Measurements from ENCODE around the gene PRPF6.

The PRPF6 gene

DNA sequence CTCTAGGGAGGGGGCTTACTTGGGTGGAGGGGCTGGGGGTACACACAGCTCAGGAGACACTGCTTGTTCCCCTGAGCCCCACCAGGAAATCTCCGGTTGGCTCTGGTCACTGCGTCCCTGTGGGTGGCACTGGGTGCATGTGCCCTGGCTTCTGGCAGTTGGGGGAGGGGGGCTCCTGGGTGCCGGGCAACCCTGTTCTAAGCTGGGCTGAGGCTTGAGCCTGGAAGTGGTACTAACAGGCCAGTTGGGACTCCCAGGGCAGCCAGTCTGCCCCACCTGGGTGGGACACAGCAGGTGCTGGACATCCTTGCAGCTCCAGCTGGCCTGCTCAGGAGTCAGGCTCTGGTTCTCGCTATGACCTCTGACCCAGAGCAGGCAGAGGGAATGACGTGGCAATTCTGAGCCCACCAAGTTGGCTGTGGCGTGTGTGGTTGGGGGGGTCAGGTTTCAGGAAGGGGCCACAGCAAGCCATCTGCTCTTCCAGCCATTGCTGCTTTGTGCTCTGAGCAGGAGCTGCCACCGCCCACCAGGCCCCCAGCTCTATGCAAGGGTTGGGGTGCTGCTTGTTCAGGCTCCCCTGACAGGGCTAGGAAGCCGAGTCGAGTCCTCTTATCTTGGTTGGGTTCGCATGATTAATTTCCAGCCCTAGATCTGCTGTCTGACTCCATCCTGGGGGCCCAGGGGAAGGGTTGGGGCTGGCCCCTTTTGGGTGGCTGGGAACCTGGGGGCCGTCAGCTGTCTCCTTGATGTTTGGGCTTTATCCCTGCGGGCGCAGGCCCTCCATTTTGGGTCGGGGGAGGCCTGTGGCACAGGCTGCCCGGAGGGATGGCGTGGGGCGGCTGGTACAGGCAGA is 55.6 kb downstream of the PRPF6 start:
- DNase-seq, result no peak

DNA sequence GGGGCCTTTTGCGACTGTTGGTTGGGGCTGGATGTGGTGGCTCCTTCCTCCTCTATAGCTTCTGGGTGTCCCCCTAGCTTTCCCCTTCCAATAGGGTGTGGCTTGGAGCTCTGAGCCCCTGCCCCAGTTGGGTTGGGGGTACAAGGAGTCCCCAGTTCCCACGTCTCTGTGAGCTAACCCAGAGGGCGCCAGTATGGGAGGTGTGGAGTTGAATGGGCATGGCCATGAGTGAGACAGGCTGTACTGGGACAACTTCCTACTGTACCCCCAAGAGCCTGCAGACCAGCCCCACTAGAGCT is 56.2 kb downstream of the PRPF6 start:
- no peak for DNase-seq

- no peak for DNase-seq
These were observed 56.7 kb downstream of the PRPF6 start for GRCh38 chr20:64037498-64038213.

- no peak for DNase-seq
These were observed 57.3 kb downstream of the PRPF6 start for GRCh38 chr20:64038224-64038564.

GRCh38 chr20:64038565-64039292 is 57.8 kb downstream of the PRPF6 start:
- DNase-seq, result peak; percentile 42

DNA sequence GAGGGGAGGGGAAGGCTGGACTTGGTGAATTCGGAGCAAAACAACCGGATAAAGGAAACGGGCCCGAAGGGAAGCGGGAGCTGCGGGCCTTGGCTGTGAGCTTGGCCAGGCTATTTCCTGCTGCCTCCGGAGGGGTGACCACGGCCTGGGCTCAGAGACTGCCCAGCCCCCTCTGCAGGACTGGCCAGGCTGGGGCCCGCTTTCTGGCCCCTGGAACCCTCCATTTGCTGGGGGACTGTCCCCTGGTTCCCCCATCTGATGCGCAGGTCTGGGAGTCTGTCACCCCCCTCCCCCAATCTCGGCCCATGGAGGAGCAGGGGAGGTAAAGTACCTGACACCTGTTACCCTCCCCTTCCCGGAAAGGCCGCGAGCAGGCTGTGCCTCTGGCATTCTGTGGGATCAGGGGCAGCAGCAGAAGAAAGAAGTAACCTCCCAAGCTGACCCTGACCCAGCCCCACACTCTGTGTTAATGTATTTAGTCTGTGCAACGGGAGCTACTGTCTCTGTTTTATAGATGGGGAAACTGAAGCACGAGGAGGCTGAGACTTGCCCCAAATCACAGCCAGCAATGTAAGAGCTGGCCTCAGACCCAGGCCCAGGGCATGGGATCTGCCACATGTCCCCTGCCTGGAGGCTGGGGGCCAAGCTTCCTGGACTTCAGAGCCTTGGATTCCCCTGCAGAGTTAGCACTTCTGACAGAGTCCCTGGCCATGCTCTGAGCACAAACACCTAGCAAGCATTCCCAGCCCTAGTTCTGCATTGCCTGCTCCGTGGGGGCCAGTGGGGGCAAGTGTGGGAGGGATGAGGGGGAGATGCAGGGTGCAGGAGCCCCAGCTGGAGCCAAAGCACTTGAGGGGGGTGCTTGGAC is 58.6 kb downstream of the PRPF6 start:
- no peak for DNase-seq

DNA sequence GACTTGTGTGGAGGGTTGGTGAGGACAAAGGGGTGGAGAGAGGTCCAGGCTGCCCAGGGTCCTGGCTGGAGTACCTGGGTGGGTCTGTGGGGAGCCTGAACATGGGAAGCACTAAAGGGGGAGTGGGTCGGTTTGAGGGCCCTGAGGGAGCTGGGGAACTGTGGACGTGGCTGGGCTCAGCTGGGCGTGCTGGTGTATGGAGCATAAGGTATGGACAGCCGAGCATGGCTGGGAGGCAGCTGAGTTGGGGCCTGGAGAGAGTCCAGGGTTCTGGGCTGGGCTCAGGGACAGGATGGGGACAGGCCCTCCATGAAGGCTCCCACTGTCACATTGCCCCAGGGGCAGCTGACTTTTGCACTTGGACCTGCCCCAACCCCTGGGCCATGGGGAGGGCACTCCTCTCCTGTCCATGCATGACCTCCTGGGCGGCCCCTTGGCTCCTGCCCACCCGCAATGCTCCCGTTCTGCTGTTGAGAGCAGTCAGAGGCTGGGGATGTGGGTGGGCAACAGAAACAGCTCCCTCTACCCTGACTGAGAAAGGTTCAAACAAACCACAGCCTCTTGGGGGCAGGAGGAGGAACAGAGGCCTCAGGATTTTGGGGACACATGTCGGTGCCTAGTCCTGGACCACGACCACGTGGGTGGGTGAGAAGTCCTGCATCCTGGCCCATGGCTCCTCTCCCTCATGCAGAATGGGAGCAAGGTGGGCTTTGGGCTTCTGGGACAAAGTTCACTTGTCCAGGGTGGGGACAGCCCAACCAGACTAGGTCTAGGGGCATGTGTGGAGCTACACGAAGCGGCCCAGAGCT is 59.5 kb downstream of the PRPF6 start:
- no peak for DNase-seq

DNA sequence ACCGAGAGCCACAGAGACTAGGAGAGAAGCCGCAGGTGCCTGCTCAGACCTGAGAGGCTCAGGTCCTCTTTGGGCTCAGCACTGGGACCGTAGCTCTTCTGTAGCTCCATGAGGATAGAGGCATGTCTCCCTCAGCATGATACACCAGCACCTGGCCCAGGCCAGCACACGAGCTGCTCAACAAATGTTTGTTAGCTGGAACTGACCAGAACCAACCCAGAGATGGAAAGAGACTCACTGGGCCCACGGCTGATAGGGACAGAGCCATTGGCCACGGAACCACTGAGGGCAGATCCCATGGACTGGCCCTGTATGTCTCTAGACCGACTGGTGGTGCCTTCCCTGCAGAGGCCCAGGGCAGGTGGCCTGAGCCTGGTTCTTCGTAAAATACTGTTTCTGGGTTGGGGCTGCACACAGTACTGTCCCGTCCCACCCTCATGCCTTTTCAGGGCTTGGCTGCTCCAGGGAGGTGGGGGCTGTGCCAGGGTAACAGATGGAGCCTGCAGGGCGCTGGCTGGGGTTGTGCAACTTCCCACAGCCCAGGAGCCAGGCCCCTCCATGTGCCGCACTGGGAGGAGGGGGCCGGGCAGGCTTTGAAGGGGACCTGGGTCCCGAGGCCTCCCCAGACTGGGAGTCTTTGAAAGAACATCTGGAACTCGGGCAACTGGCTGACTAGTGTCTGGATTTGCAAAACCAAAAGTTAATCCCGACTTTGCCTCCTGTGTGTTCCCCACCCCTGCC is 60.3 kb downstream of the PRPF6 start:
- DNase-seq, result peak; percentile 51

GRCh38 chr20:64041781-64042053 is 60.8 kb downstream of the PRPF6 start:
- no peak for DNase-seq

DNA sequence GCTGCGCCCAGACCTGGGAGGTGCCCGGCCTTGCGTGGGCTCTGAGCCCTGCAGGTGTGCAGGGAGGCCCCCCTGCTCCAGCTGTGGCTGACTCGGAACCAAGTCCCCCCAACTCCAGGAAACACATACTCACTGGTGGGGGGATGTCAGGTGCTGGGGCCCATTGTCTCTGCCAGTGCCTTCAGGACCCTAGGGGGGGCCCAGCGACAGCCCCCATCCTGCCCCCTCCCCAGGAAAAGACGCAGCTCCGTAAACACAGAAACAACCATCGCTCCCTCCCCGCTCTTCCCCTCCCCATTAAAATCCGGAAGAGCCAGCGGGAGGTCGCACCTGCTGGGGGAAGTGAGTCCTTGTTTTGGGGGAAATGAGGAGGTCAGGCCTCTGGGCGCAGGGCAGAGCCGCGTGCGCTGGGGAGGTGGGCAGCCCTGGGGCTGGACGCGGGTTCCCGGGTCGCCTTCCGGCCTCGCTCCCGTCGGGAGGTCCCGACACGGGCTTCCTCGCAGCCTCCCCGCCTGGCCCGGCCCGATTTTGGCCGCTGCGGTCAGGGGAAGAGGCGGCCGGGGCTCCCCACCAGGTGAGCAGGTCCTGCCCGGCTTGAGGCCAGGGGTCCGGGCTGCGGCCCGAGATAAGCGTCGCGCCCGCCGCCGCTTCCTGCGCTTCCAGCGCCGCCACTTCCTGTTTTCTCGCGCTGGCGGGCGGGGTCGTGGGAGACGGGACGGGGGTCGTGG is 61.3 kb downstream of the PRPF6 start:
- DNase-seq, result no peak

DNA sequence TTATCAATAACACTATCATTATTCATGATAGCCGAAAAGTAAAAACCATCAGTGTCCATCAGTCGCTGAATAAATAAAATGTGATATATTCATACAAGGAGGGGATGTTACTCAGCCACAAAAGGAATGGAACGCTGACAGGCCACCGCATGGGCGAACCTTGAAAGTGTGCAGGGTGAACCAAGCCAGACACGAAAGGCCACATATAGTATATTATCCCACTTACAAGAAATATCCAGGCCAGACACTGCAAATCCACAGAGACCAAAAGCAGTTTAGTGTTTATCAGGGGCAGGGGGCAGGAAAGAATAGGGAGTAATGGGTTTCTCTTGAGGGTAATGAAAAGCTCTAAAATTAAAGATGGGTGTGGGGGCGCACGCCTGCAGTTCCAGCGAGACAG is 62.8 kb downstream of the PRPF6 start:
- no peak for DNase-seq

- DNase-seq, result no peak
These were observed 63.7 kb downstream of the PRPF6 start for GRCh38 chr20:64044484-64045247.

DNA sequence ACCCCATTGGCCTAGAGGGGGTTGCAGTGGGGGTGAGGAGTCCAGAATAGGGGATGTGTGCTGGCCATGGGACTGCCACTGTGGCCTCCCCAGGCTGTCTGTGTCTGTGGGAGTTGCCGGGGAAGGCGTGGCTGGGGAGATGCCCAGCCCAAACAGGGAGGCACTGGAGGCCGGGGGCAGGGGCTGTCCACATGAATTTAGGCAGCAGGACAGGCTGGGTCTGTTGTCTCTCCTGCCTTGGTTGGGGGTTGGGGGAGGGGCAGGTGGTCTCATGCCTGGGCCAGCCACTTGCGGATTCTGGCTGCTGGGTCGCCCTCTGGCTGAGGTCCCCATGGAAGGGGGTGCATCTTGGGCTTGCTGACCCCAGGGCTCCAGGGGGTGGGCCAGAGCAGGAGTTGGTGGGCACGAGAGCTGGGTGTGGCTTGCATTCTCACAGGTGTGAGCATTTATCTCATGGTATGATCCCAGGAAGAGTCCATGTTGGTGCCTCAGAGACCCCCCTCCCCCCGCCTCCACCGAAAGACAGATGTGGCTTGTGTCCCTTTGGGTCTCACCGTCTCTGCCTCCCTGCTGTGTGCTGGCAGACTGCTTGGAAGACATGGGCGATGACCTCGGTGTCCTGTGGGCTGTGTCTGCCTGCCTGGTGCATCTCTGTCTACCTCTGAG is 64.5 kb downstream of the PRPF6 start:
- DNase-seq, result no peak

DNA sequence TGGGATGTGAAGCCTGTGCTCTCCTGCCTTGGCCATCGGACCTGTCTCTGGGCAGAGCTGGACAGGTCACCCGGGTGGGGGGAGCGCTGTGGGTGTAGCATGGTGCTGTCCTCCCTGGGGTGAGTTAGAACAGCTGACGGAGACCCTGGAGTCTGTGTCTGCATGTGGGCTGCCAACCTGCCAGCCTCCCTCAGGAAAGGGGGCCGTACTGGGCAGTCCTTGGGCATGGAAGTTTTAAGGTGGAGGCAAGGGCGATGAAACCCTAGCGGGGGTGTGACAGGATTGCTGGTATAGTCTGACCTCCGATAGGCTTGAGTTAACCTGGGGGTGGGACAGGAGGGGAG is 66.1 kb downstream of the PRPF6 start:
- no peak for DNase-seq

DNA sequence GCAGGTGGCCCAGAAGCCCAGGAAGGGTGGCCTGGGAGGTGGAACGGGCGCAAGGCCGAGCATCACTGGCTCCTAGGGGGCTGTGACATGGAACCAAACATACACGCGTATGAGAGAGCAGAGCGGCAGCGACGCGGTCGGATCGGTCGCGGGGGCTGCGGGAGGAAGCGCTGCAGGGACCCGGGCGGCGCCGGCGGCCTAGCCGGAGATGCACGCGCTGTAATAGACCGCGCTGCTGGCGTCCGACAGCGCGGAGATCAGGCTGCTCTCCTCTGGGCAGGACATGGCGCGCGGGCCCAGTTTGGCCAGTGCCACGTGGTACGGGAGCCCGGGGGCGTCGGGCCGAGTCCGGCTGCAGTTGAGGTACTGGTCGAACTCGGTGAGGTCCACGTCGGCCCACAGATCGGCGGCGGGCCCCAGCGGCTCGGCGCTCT is 67.1 kb downstream of the PRPF6 start:
- DNase-seq, result no peak

- DNase-seq, result no peak
These were observed 67.6 kb downstream of the PRPF6 start for GRCh38 chr20:64048402-64049044.

GRCh38 chr20:64049060-64049877 is 68.3 kb downstream of the PRPF6 start, which contains the start of gene SOX18:
TSS of gene SOX18 (minus strand) at chr20:64049639. CDS start at chr20:64049516, 123 bp downstream.
- DNase-seq, result no peak

GRCh38 chr20:64049878-64050260 is 68.9 kb downstream of the PRPF6 start:
- DNase-seq, result no peak

Measured in NCI-H1694 treated with DMSO at 0.1 percent for 48 hours (cell line).